Neutrophil (primary cell): Measurements from ENCODE around the gene RNF224.

Experiments used
- H3K27ac ChIP-seq: fragments of 200-600 bp; sonication (generic); 2 replicates; pipeline ENCODE4 v1.5.1; 2016; ENCODE audit warnings: mild to moderate bottlenecking, moderate library complexity
- H3K27me3 ChIP-seq: fragments of 200-600 bp; sonication (generic); 2 replicates; pipeline ENCODE4 v1.6.0; 2016; ENCODE audit warnings: mild to moderate bottlenecking
- H3K36me3 ChIP-seq: fragments of 200-600 bp; sonication (generic); 2 replicates; pipeline ENCODE4 v1.5.1; 2017
- H3K4me1 ChIP-seq, 2 experiments: fragments of 200-600 bp in 1 of 2; sonication (generic) in 1 of 2; 1 replicate in 1 of 2; 2 replicates in 1 of 2; pipeline versions ENCODE4 v1.5.1 to v1.6.1; 2013 to 2016; ENCODE audit warnings: low read depth in 1 of 2, low read length in 1 of 2, mild to moderate bottlenecking in 1 of 2, moderate library complexity in 1 of 2; ENCODE audit not compliant: control insufficient read depth in 1 of 2, insufficient read depth in 1 of 2
- H3K4me3 ChIP-seq, 2 experiments: fragments of 200-600 bp in 1 of 2; sonication (generic) in 1 of 2; 1 replicate in 1 of 2; 2 replicates in 1 of 2; pipeline ENCODE4 v1.5.1; 2013 to 2016; ENCODE audit warnings: low read depth in 1 of 2, low read length in 1 of 2, mild to moderate bottlenecking in 1 of 2, moderate library complexity in 1 of 2
- H3K9me3 ChIP-seq: fragments of 200-600 bp; sonication (generic); 2 replicates; pipeline ENCODE4 v1.5.1; 2016
- TF ChIP-seq, protein P1 (sequence below): fragments of 200-600 bp; sonication (generic); IDR thresholded peaks from 2 replicates; pipeline ENCODE4 v1.5.1; 2016; ENCODE audit warnings: antibody characterized with exemption

Gene RNF224

DNA sequence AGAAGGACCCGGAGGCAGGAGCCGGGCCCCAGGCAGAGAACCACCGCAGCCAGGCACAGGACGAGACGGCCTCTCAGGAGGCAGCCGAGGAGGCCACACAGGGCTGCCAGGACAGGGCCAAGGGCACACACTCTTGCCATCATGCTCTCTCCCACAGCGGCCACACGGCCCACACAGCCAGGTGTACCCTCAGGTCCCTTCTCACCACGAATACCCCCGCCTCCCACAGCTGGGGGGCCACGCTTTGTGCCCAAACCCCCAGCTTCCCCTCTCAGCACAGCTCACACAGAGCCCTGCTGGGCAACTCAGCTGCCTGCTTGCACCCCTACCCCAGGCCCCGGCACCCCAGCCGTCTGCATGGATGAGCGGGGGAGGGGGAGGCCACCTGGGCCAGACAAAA is 33.5 kb upstream of the RNF224 start:
- Histone ChIP-seq H3K27ac (no peak overlapping the region), H3K9me3 (no peaks in the 10 kb centered on the region), H3K4me3 (no peak overlapping the region), H3K4me1 (peaks cover 15 to 17% of the 10 kb centered on the region in 2 experiments), H3K36me3 (peaks cover 16% of the 10 kb centered on the region), H3K27me3 (peaks cover 3% of the 10 kb centered on the region)
- TF ChIP-seq, protein P1, sequence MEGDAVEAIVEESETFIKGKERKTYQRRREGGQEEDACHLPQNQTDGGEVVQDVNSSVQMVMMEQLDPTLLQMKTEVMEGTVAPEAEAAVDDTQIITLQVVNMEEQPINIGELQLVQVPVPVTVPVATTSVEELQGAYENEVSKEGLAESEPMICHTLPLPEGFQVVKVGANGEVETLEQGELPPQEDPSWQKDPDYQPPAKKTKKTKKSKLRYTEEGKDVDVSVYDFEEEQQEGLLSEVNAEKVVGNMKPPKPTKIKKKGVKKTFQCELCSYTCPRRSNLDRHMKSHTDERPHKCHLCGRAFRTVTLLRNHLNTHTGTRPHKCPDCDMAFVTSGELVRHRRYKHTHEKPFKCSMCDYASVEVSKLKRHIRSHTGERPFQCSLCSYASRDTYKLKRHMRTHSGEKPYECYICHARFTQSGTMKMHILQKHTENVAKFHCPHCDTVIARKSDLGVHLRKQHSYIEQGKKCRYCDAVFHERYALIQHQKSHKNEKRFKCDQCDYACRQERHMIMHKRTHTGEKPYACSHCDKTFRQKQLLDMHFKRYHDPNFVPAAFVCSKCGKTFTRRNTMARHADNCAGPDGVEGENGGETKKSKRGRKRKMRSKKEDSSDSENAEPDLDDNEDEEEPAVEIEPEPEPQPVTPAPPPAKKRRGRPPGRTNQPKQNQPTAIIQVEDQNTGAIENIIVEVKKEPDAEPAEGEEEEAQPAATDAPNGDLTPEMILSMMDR, result no peak

DNA sequence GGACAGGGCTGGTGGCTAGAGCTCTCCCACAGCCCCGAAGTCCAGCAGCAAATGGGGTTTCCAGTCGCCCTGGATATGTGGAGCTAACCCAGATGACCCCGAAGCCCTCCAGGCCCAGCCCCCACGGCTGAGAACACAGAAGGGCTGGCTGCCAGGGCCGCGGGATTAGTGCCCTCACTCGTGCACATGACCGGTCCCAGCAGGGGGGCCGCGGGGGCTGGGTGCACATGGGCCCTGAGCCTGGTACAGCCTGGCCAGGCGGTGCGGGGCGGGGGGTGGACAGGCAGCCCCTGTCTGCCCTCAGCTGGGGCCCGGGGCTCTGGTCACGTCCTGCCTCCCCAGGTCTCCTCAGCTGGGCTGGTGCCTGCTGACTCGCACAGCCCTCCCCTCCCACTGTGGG is 32.9 kb upstream of the RNF224 start:
- H3K27me3 ChIP-seq, result peaks cover 9% of the 10 kb centered on the region
- no peak overlapping the region for H3K27ac ChIP-seq
- H3K9me3 ChIP-seq, result no peaks in the 10 kb centered on the region
- peaks cover 10 to 16% of the 10 kb centered on the region in 2 experiments for H3K4me1 ChIP-seq
- peaks cover 16% of the 10 kb centered on the region for H3K36me3 ChIP-seq
- H3K4me3 ChIP-seq, result no peak overlapping the region
- TF ChIP-seq, protein P1, result no peak

DNA sequence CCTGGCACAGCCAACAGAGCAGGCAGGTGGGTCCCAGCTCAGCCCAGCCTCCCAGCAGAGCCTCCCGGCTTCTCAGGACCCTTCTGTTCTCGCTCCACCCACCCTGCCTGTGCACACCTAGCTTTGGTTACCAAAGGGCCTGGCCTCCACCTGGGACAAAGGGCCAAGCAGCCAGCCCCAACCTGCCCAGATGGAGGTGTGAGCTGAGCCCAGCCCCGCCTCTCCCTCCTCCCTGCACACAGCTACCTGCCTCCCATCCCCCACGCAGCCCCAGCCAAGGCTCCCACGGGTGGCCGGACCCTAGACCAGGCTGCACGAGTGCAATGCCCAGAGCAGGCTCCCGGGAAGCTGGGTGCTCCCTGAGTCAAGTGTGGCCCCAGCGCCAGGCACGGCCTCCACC is 32.4 kb upstream of the RNF224 start:
- TF ChIP-seq, protein P1, result no peak
- Histone ChIP-seq H3K4me1 (peaks cover 10 to 16% of the 10 kb centered on the region in 2 experiments), H3K27me3 (peaks cover 15% of the 10 kb centered on the region), H3K9me3 (no peaks in the 10 kb centered on the region), H3K4me3 (no peak overlapping the region), H3K36me3 (peaks cover 14% of the 10 kb centered on the region), H3K27ac (no peak overlapping the region)

DNA sequence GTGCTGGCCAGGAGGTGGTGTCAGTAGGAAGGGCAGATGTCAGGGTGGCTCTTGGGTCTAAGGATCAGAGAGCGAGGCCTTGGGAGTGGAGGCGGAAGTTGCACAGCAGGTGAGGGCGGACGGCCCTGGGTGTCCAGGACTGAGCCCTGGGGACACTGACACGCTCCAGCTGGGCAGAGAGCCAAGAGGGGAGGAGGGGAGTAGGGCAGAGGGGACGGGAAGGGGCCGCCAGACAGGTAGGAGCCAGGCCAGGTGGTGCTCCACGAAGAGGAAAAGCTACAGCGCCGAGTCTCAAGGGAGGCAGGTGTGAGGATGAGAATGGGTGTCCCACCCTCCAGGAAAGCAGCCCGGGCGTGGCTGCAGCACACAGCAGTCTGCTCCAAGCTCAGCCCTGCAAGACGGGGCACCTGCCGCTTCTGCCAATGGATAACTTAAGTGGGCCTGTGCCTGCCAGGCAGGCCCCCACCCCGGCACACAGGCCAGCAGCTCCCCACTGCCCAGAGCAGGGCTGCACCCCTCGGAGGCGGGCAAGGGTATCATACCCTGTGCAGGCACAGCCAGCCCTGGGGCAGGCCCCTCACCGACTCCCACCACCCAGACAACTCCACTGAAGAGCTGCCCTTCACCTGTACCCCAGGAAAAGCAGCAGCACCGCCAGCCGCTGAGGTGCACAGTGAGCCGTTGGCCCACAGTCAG is 31.6 kb upstream of the RNF224 start:
- Histone ChIP-seq H3K4me1 (peaks cover 6 to 11% of the 10 kb centered on the region in 2 experiments), H3K9me3 (no peaks in the 10 kb centered on the region), H3K27ac (no peak overlapping the region), H3K27me3 (peaks cover 15% of the 10 kb centered on the region), H3K36me3 (peaks cover 7% of the 10 kb centered on the region), H3K4me3 (no peak overlapping the region)
- TF ChIP-seq, protein P1, result no peak

DNA sequence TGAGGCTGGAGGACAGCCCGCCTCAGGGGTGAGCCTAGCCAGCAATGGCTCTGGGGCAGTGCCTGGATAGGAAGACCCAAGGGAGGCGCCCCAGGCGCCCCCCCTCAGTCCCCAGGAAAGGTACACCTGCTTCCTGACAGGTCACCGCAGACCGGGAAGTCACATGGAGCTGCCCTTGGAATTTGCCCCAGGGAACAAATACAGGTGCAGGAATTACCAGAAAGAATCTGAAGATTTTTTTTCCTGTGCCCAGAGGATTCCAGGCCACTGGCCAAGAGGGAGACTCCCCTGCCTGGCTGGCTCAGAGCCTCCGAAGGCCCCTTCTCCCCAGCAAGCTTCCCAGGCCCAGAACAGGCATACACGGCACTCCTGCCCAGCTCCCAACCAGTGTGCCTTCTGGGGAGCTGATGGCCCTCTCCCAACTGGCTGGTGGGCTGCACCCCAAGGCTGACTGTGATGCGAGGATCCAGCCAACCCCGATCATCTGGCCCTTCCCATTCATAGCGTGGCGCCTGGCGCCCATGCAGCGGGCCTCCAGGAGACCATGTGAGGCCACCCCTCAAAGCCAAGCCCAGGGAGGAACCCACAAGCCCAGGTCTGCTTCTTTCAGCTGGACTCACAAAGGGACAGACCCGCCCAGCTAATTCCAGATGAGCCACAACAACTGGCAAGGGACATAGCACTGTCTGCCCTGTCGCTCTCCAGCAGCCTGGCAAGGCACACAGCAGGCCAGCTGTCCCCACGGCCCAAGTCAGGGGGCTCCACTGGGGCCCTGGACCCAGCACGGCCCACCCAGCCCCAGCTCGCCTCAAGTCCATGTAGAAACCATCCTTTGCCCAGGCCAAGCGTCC is 29.0 kb upstream of the RNF224 start:
- no peaks in the 10 kb centered on the region for H3K9me3 ChIP-seq
- H3K27ac ChIP-seq, result no peak overlapping the region
- peaks cover 14 to 18% of the 10 kb centered on the region in 2 experiments for H3K4me1 ChIP-seq
- H3K36me3 ChIP-seq, result no peaks in the 10 kb centered on the region
- H3K27me3 ChIP-seq, result peaks cover 15% of the 10 kb centered on the region
- H3K4me3 ChIP-seq, result no peak overlapping the region
- TF ChIP-seq, protein P1, result no peak
